SK-N-SH (cell line): ENCODE measurements around the gene CSRNP2. TPM values are rescaled to one million over a fixed set of nuclear protein-coding genes. Genes with fewer than 3 reads are reported as not detected.

Experiments used
- CTCF ChIA-PET: fragments of 300-600, 350-600 bp; formaldehyde crosslinking; extraction: SDS; loops from one replicate; lab custom pipeline; 2021; lab: Yijun Ruan, JAX
- POLR2A ChIA-PET: fragments of 350-600 bp; sonication (Branson Sonifier 250); formaldehyde crosslinking; extraction: SDS; loops from one replicate; lab custom pipeline; 2020; ENCODE audit warnings: antibody characterized with exemption, inconsistent platforms; lab: Yijun Ruan, JAX
- DNase-seq: peaks from one replicate; pipeline ENCODE4 v3.0.0; 2012
- H2AFZ ChIP-seq: fragments of 200-600 bp; sonication (generic); 2 replicates; pipeline ENCODE4 v1.8.1; 2016; ENCODE audit warnings: antibody characterized with exemption, mild to moderate bottlenecking, low read depth
- H3F3A ChIP-seq: fragments of 200-600 bp; sonication (generic); replicated peaks from 2 replicates; pipeline ENCODE3; 2016; ENCODE audit warnings: antibody characterized with exemption, mild to moderate bottlenecking; ENCODE audit not compliant: insufficient read depth
- H3K27ac ChIP-seq, 2 experiments: fragments of 200-500 bp in 1 of 2; fragments of 200-600 bp in 1 of 2; sonication (Bioruptor generic) in 1 of 2; sonication (generic), shearing (Covaris generic) in 1 of 2; 2 replicates each; pipeline versions ENCODE4 v1.5.1 to v1.6.1; 2014 to 2016; ENCODE audit warnings: low read depth in 2 of 2, inconsistent platforms in 1 of 2, low read length in 1 of 2, mild to moderate bottlenecking in 1 of 2, mixed read lengths in 1 of 2
- H3K27me3 ChIP-seq: fragments of 200-600 bp; sonication (generic), shearing (Covaris generic); 2 replicates; pipeline ENCODE4 v1.6.1; 2016; ENCODE audit warnings: mixed run types; ENCODE audit not compliant: insufficient read depth
- H3K36me3 ChIP-seq, 2 experiments: fragments of 200-500 bp in 1 of 2; fragments of 200-600 bp in 1 of 2; sonication (Bioruptor generic) in 1 of 2; sonication (generic) in 1 of 2; replicated peaks in 1 of 2; 2 replicates each; pipeline versions ENCODE3 to v1.5.1; 2014 to 2016; ENCODE audit warnings: low read length in 1 of 2, mild to moderate bottlenecking in 1 of 2; ENCODE audit not compliant: insufficient read depth in 2 of 2, control insufficient read depth in 1 of 2
- H3K4me1 ChIP-seq, 2 experiments: fragments of 200-500 bp in 1 of 2; fragments of 200-600 bp in 1 of 2; sonication (Bioruptor generic) in 1 of 2; sonication (generic), shearing (Covaris generic) in 1 of 2; 2 replicates each; pipeline versions ENCODE4 v1.5.1 to v1.6.1; 2014 to 2016; ENCODE audit warnings: low read depth in 1 of 2, low read length in 1 of 2, mixed run types in 1 of 2; ENCODE audit not compliant: insufficient read depth in 2 of 2, control insufficient read depth in 1 of 2
- H3K4me2 ChIP-seq: fragments of 200-600 bp; sonication (generic), shearing (Covaris generic); 2 replicates; pipeline ENCODE4 v1.6.1; 2017; ENCODE audit warnings: mixed run types
- H3K4me3 ChIP-seq, 2 experiments: fragments of 200-500 bp in 1 of 2; fragments of 200-600 bp in 1 of 2; sonication (Bioruptor generic) in 1 of 2; sonication (generic), shearing (Covaris generic) in 1 of 2; 2 replicates each; pipeline versions ENCODE4 v1.5.1 to v1.8.1; 2014 to 2016; ENCODE audit warnings: low read depth in 2 of 2, inconsistent platforms in 1 of 2, low read length in 1 of 2, mild to moderate bottlenecking in 1 of 2, mixed read lengths in 1 of 2, moderate library complexity in 1 of 2
- H3K79me2 ChIP-seq: fragments of 200-600 bp; sonication (generic); 2 replicates; pipeline ENCODE4 v1.8.1; 2017; ENCODE audit warnings: mild to moderate bottlenecking; ENCODE audit not compliant: insufficient read depth
- H3K9ac ChIP-seq: fragments of 200-600 bp; sonication (generic); 2 replicates; pipeline ENCODE4 v1.6.1; 2017; ENCODE audit warnings: mixed run types
- H3K9me2 ChIP-seq: fragments of 200-600 bp; sonication (generic); 2 replicates; pipeline ENCODE4 v1.6.1; 2017; ENCODE audit warnings: mixed run types
- H3K9me3 ChIP-seq: fragments of 200-600 bp; sonication (generic); 2 replicates; pipeline ENCODE4 v1.6.1; 2017; ENCODE audit warnings: mixed run types, mild to moderate bottlenecking, moderate library complexity
- H4K20me1 ChIP-seq: fragments of 200-600 bp; sonication (generic); 2 replicates; pipeline ENCODE4 v1.6.1; 2017; ENCODE audit warnings: mild to moderate bottlenecking, mixed run types; ENCODE audit not compliant: insufficient read depth
- CHD2 ChIP-seq: fragments of 150-350 bp; IDR thresholded peaks from 2 replicates; pipeline ENCODE4 v1.6.1; 2018; ENCODE audit warnings: low read length; ENCODE audit not compliant: partially characterized antibody
- ELF1 ChIP-seq: IDR thresholded peaks from 2 replicates; pipeline ENCODE4 v1.4.0; 2012
- EP300 ChIP-seq, 2 experiments: IDR thresholded peaks; 2 replicates each; pipeline versions ENCODE4 v1.4.0 to v1.6.1; 2012; ENCODE audit warnings: borderline replicate concordance in 1 of 2, low read depth in 1 of 2, low read length in 1 of 2
- EZH2phosphoT487 ChIP-seq: fragments of 200-600 bp; sonication (generic); IDR thresholded peaks from 2 replicates; pipeline ENCODE4 v1.6.1; 2017; ENCODE audit warnings: low read depth, mixed run types, mild to moderate bottlenecking, antibody characterized with exemption, moderate library complexity, borderline replicate concordance
- FOXM1 ChIP-seq: IDR thresholded peaks from 2 replicates; pipeline ENCODE4 v1.4.0; 2012; ENCODE audit warnings: low read depth, mild to moderate bottlenecking
- JUND ChIP-seq: IDR thresholded peaks from 2 replicates; pipeline ENCODE4 v1.4.0; 2012
- MXI1 ChIP-seq: IDR thresholded peaks from 2 replicates; pipeline ENCODE4 v1.6.1; 2012; ENCODE audit warnings: mild to moderate bottlenecking, low read depth, low read length, improper control_type of control experiment
- NFIC ChIP-seq: IDR thresholded peaks from 2 replicates; pipeline ENCODE4 v1.4.0; 2012; ENCODE audit warnings: borderline replicate concordance
- NRF1 ChIP-seq: IDR thresholded peaks from 2 replicates; pipeline ENCODE4 v1.6.1; 2012; ENCODE audit warnings: low read depth, mild to moderate bottlenecking, low read length
- POLR2AphosphoS5 ChIP-seq: IDR thresholded peaks from 2 replicates; pipeline ENCODE4 v1.6.1; 2012; ENCODE audit warnings: low read depth, low read length
- REST ChIP-seq: IDR thresholded peaks from 2 replicates; pipeline ENCODE4 v1.6.1; 2012; ENCODE audit warnings: mild to moderate bottlenecking, low read depth, low read length, moderate library complexity
- RFX5 ChIP-seq: IDR thresholded peaks from 2 replicates; pipeline ENCODE4 v1.6.1; 2012; ENCODE audit warnings: mild to moderate bottlenecking, improper control_type of control experiment, low read length
- TCF12 ChIP-seq: IDR thresholded peaks from 2 replicates; pipeline ENCODE4 v1.4.0; 2012
- TEAD4 ChIP-seq: IDR thresholded peaks from 2 replicates; pipeline ENCODE4 v1.4.0; 2012; ENCODE audit warnings: mild to moderate bottlenecking, borderline replicate concordance; ENCODE audit not compliant: insufficient read depth
- YY1 ChIP-seq: IDR thresholded peaks from 2 replicates; pipeline ENCODE4 v1.4.0; 2012; ENCODE audit warnings: low read depth, mild to moderate bottlenecking
- WGBS: methylation state at CpG from one replicate; pipeline ENCODE4 v1.1.6; 2017; ENCODE audit warnings: low lambda C conversion rate; 5-methylcytosine and 5-hydroxymethylcytosine counted together
- polyA plus RNA-seq, 3 experiments: library from polyadenylated mRNA; depleted of rRNA; stranded (reverse); fragments of >200 nt; gene quantifications; 2 replicates each; pipeline ENCODE4 v1.2.3, GENCODE V29; 2012
- TF ChIP-seq, protein P1 (sequence below): fragments of 150-350 bp; IDR thresholded peaks from 2 replicates; pipeline ENCODE4 v1.6.1; 2017; ENCODE audit warnings: antibody characterized with exemption, low read length, low read depth, borderline replicate concordance
- TF ChIP-seq, protein P2 (sequence below): IDR thresholded peaks from 2 replicates; pipeline ENCODE4 v1.4.0; 2012; ENCODE audit warnings: low read depth

Gene CSRNP2
- polyA plus RNA-seq, 1 of the 3 experiments (the other 2 are of a cell fraction), result 18.7 TPM

DNA sequence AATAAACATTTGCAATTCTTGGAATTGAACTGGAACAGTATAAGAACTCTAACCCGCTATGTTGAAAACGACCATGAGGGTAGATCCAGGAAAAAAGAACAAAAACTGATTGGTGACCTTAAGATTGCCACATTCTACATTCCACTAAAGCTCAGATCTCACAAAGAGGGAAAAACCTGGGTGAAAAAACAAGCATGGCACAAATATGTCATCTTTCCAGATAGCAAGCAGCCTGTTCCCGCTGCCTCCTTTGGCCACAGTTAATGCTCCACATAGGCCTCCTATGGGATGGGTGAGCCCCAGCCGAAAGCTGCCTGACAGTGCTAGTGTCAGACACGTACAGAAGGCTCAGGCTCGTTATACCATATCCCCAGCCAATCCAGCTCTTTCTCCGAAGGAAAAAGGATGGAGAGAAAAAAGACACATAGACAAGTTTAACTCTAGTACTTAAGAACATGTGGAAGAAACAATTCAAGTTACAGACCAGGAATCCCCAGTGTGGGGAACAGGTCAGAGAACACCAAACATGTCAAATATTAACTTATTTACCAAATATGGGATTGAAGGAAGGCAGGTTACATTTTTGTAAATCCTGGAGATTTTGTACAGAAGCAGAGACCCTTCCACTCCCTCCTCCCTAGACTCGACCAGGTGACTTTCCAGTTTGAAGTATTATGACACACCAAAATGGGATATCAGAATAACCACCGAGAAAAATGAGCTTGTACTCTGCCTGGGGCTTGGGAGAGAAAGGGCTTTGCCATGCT, 20.6 kb downstream of the CSRNP2 start:
- H3F3A ChIP-seq, result peaks cover 20% of the 10 kb centered on the region
- no peak overlapping the region for H3K4me3 ChIP-seq
- 91% methylated on average over 9 of the region's 9 CpGs for WGBS
- ChIA-PET POLR2A (interaction anchor here (3.5 kb wide), 1 partner anchor 20 kb away, joined by 16 read pairs; the partner anchor contains the start of gene CSRNP2), CTCF (interaction anchor here (0.7 to 1.0 kb wide), 2 partner anchors 15 to 279 kb away, joined by 3 read pairs; no protein-coding TSS in a partner anchor)
- no peak overlapping the region for H2AFZ ChIP-seq
- no peaks in the 10 kb centered on the region for H3K27me3 ChIP-seq
- H3K79me2 ChIP-seq, result no peaks in the 10 kb centered on the region
- no peaks in the 10 kb centered on the region for H3K9me2 ChIP-seq
- H3K4me1 ChIP-seq, result no peaks in the 10 kb centered on the region
- no peak overlapping the region for H3K4me2 ChIP-seq
- TF ChIP-seq, protein P1, sequence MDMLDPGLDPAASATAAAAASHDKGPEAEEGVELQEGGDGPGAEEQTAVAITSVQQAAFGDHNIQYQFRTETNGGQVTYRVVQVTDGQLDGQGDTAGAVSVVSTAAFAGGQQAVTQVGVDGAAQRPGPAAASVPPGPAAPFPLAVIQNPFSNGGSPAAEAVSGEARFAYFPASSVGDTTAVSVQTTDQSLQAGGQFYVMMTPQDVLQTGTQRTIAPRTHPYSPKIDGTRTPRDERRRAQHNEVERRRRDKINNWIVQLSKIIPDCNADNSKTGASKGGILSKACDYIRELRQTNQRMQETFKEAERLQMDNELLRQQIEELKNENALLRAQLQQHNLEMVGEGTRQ, result no peak
- TF ChIP-seq NFIC, result no peak
- no peak for TF ChIP-seq ELF1
- no peak for TF ChIP-seq EZH2phosphoT487
- no peak for TF ChIP-seq TEAD4
- TF ChIP-seq FOXM1, result no peak
- TF ChIP-seq, protein P2, sequence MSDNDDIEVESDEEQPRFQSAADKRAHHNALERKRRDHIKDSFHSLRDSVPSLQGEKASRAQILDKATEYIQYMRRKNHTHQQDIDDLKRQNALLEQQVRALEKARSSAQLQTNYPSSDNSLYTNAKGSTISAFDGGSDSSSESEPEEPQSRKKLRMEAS, result no peak
- no peak for TF ChIP-seq EP300 (IDR thresholded peaks at IDR 0.05; ENCODE audit: borderline replicate concordance in 1 of 2, low read depth in 1 of 2, low read length in 1 of 2)
- TF ChIP-seq RFX5, result no peak
- no peak for TF ChIP-seq REST
- no peak for TF ChIP-seq NRF1
- no peak for TF ChIP-seq MXI1
- TF ChIP-seq TCF12, result no peak
- no peak for TF ChIP-seq YY1
- no peak for TF ChIP-seq JUND
- TF ChIP-seq POLR2AphosphoS5, result no peak
- TF ChIP-seq CHD2, result no peak
- H3K9ac ChIP-seq, result no peak overlapping the region
- no peaks in the 10 kb centered on the region for H4K20me1 ChIP-seq
- no peak overlapping the region for H3K27ac ChIP-seq
- H3K36me3 ChIP-seq, result peaks cover 63 to 77% of the 10 kb centered on the region in 2 experiments
- DNase-seq, result no peak
- no peaks in the 10 kb centered on the region for H3K9me3 ChIP-seq
